Activated naive CD4-positive, alpha-beta T cell treated with anti-CD3 and anti-CD28 coated beads, Interleukin-2, amount 50 U/mL, for 72 hours (primary cell): ENCODE measurements around the gene CDC123. TPM values are rescaled to one million over a fixed set of nuclear protein-coding genes. Genes with fewer than 3 reads are reported as not detected.

Experiments
- total RNA-seq, 2 donors: library from RNA; stranded (reverse); gene quantifications; one replicate each; pipeline ENCODE4 v1.2.3, GENCODE V29; 2022

The CDC123 gene
- total RNA-seq, 2 donors from 2014 or later = 116 to 127 TPM

Other genes with a start within 250 kb of the CDC123 start
- 10 to 100 TPM; 40.1 to 42.8 TPM for gene UPF2, start 153.4 kb upstream of the CDC123 start, total RNA-seq
- gene DHTKD1, start 127.2 kb upstream of the CDC123 start, total RNA-seq = 10 to 100 TPM; 19.8 to 27.0 TPM
- gene SEC61A2, start 66.5 kb upstream of the CDC123 start, total RNA-seq = 10 to 100 TPM; 25.4 to 28.8 TPM
- gene NUDT5, start 297 bp upstream of the CDC123 start, total RNA-seq = 100 to 1,000 TPM; 102 to 126 TPM
- 10 to 100 TPM in 1 of 2 donors, 1 to 10 TPM in 1; 1.1 to 13.0 TPM for gene CAMK1D, start 153.4 kb downstream of the CDC123 start, total RNA-seq